ENCODE data around the gene SPON1.
"Not testable (repeated sequence)": the region's sequence is repeated elsewhere in the genome, so short reads cannot be mapped to it uniquely, and the experiment has no call there.

Gene SPON1

GRCh38 chr11:14225666-14226065 lies 263.1 kb downstream of the SPON1 start:
- FAIRE-seq (no peak), DNase-seq (ENCODE audit: extremely low spot score, insufficient read length, low read depth) (no peak)

GRCh38 chr11:14228356-14228755 lies 265.8 kb downstream of the SPON1 start:
- DNase-seq (ENCODE audit: extremely low spot score, insufficient read length, low read depth): no peak
- no peak for FAIRE-seq

- FAIRE-seq (no peak), DNase-seq (ENCODE audit: extremely low spot score, insufficient read length, low read depth) (no peak)
Observed at GRCh38 chr11:14229472-14229871, 266.9 kb downstream of the SPON1 start.

- DNase-seq (ENCODE audit: extremely low spot score, insufficient read length, low read depth): no peak
Observed at GRCh38 chr11:14230407-14230806, 267.9 kb downstream of the SPON1 start.

GRCh38 chr11:14232652-14233051 lies 270.1 kb downstream of the SPON1 start:
- DNase-seq (ENCODE audit: extremely low spot score, insufficient read length, low read depth) (no peak), FAIRE-seq (no peak)

More at GRCh38 chr11:14230407-14230806, 267.9 kb downstream of the SPON1 start:
- FAIRE-seq: no peak

GRCh38 chr11:14234446-14234845 lies 271.9 kb downstream of the SPON1 start:
- FAIRE-seq: no peak
- no peak for DNase-seq (ENCODE audit: extremely low spot score, insufficient read length, low read depth)

GRCh38 chr11:14235701-14236100 lies 273.2 kb downstream of the SPON1 start:
- FAIRE-seq (no peak), DNase-seq (ENCODE audit: extremely low spot score, insufficient read length, low read depth) (no peak)

- FAIRE-seq: peak; percentile 83
- DNase-seq (ENCODE audit: extremely low spot score, insufficient read length, low read depth): peak; percentile 23
Observed at GRCh38 chr11:14237444-14237961, 275.0 kb downstream of the SPON1 start.

GRCh38 chr11:14240221-14240620 lies 277.7 kb downstream of the SPON1 start:
- no peak for FAIRE-seq
- DNase-seq (ENCODE audit: extremely low spot score, insufficient read length, low read depth): no peak

- FAIRE-seq (no peak), DNase-seq (ENCODE audit: extremely low spot score, insufficient read length, low read depth) (no peak)
Observed at GRCh38 chr11:14240951-14241350, 278.4 kb downstream of the SPON1 start.

GRCh38 chr11:14242187-14242586 lies 279.7 kb downstream of the SPON1 start:
- DNase-seq (ENCODE audit: extremely low spot score, insufficient read length, low read depth) (no peak), FAIRE-seq (no peak)

GRCh38 chr11:14242733-14243132 lies 280.2 kb downstream of the SPON1 start:
- FAIRE-seq (no peak), DNase-seq (ENCODE audit: extremely low spot score, insufficient read length, low read depth) (no peak)

- FAIRE-seq (no peak), DNase-seq (ENCODE audit: extremely low spot score, insufficient read length, low read depth) (no peak)
Observed at GRCh38 chr11:14244926-14245325, 282.4 kb downstream of the SPON1 start.

GRCh38 chr11:14245444-14245843 lies 282.9 kb downstream of the SPON1 start:
- FAIRE-seq: no peak

GRCh38 chr11:14248580-14248981 lies 286.1 kb downstream of the SPON1 start:
- DNase-seq (ENCODE audit: extremely low spot score, insufficient read length, low read depth): no peak
- no peak for FAIRE-seq

More at GRCh38 chr11:14245444-14245843, 282.9 kb downstream of the SPON1 start:
- DNase-seq (ENCODE audit: extremely low spot score, insufficient read length, low read depth): no peak

GRCh38 chr11:14249121-14249963 lies 286.8 kb downstream of the SPON1 start:
- peak; percentile 78 for FAIRE-seq

GRCh38 chr11:14251754-14252153 lies 289.2 kb downstream of the SPON1 start:
- no peak for DNase-seq (ENCODE audit: extremely low spot score, insufficient read length, low read depth)
- FAIRE-seq: no peak

More at GRCh38 chr11:14249121-14249963, 286.8 kb downstream of the SPON1 start:
- DNase-seq (ENCODE audit: extremely low spot score, insufficient read length, low read depth): peak; percentile 35

- not testable (repeated sequence) for DNase-seq (ENCODE audit: extremely low spot score, insufficient read length, low read depth); FAIRE-seq
Observed at GRCh38 chr11:14252501-14252900, 290.0 kb downstream of the SPON1 start.

GRCh38 chr11:14253421-14253820 lies 290.9 kb downstream of the SPON1 start:
- DNase-seq (ENCODE audit: extremely low spot score, insufficient read length, low read depth) (no peak), FAIRE-seq (no peak)

- no peak for FAIRE-seq
- DNase-seq (ENCODE audit: extremely low spot score, insufficient read length, low read depth): no peak
Observed at GRCh38 chr11:14253840-14254239, 291.3 kb downstream of the SPON1 start.

- no peak for FAIRE-seq
- no peak for DNase-seq (ENCODE audit: extremely low spot score, insufficient read length, low read depth)
Observed at GRCh38 chr11:14254533-14255237, 292.2 kb downstream of the SPON1 start.

Data from GM18507 (cell line).